Fibroblast of villous mesenchyme (primary cell): Measurements from ENCODE around the gene C10orf67. TPM values are rescaled to one million over a fixed set of nuclear protein-coding genes. Genes with fewer than 3 reads are reported as not detected.
"Not testable (repeated sequence)": the region's sequence is repeated elsewhere in the genome, so short reads cannot be mapped to it uniquely, and the experiment has no call there.

ENCODE experiments used
- DNase-seq: peaks from one replicate; pipeline ENCODE4 v3.0.0-alpha.2; 2010; ENCODE audit warnings: low read depth
- H3K4me3 ChIP-seq: 2 replicates; pipeline ENCODE4 v1.5.1; 2011; ENCODE audit warnings: low read depth, mild to moderate bottlenecking, low read length
- CTCF ChIP-seq: IDR thresholded peaks from 2 replicates; pipeline ENCODE4 v1.5.1; 2012; ENCODE audit warnings: low read depth, mild to moderate bottlenecking, low read length; ENCODE audit not compliant: insufficient read depth
- total RNA-seq: library from RNA; depleted of rRNA; stranded (reverse); fragments of >200 nt; gene quantifications from 2 replicates; pipeline ENCODE4 v1.2.3, GENCODE V29; 2012

The C10orf67 gene
- total RNA-seq, 1 donor: under 0.01 TPM

- no peak for TF ChIP-seq CTCF
- no peak overlapping the region for H3K4me3 ChIP-seq
- DNase-seq: no peak
Measured at GRCh38 chr10:23362069-23362830, 17.7 kb upstream of the C10orf67 start.

- H3K4me3 ChIP-seq: no peak overlapping the region
- TF ChIP-seq CTCF: no peak
- no peak for DNase-seq
Measured at GRCh38 chr10:23361665-23362064, 17.1 kb upstream of the C10orf67 start.

- no peak overlapping the region for H3K4me3 ChIP-seq
- TF ChIP-seq CTCF: no peak
- DNase-seq: peak; percentile 47
Measured at GRCh38 chr10:23359692-23360380, 15.2 kb upstream of the C10orf67 start.

- no peak overlapping the region for H3K4me3 ChIP-seq
- peak; percentile 44 for DNase-seq
- TF ChIP-seq CTCF: peak; percentile 43
Measured at GRCh38 chr10:23358357-23358756, 13.8 kb upstream of the C10orf67 start.

- no peak for TF ChIP-seq CTCF
- no peak for DNase-seq
- H3K4me3 ChIP-seq: no peak overlapping the region
Measured at GRCh38 chr10:23354630-23355279, 10.2 kb upstream of the C10orf67 start.

GRCh38 chr10:23351926-23352519, 7.4 kb upstream of the C10orf67 start:
- DNase-seq: peak; percentile 83
- TF ChIP-seq CTCF: no peak
- H3K4me3 ChIP-seq: no peak overlapping the region

- DNase-seq, H3K4me3 ChIP-seq: not testable (repeated sequence)
Measured at GRCh38 chr10:23350706-23351105, 6.1 kb upstream of the C10orf67 start.
